A549 treated with AZD9567 at 1 μM for 4 hours (cell line): ENCODE data around the gene LRRC42. TPM values are rescaled to one million over a fixed set of nuclear protein-coding genes. Genes with fewer than 3 reads are reported as not detected.

Experiments
- total RNA-seq: library from RNA; stranded (reverse); fragments of 200-300 nt; extraction: Qiagen RNA extraction; gene quantifications from 5 replicates; pipeline ENCODE4 v1.2.3, GENCODE V29; 2022; ENCODE audit not compliant: insufficient read depth

Gene LRRC42, protein sequence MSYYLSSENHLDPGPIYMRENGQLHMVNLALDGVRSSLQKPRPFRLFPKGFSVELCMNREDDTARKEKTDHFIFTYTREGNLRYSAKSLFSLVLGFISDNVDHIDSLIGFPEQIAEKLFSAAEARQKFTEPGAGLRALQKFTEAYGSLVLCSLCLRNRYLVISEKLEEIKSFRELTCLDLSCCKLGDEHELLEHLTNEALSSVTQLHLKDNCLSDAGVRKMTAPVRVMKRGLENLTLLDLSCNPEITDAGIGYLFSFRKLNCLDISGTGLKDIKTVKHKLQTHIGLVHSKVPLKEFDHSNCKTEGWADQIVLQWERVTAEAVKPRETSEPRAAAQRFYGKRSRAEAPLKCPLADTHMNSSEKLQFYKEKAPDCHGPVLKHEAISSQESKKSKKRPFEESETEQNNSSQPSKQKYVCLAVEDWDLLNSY
- 24.9 to 32.1 TPM (median 28.6 TPM) in 5 replicates for total RNA-seq

GRCh38 chr1:53946252-53947171, at the start of gene LRRC42:
Gene LRRC42 (plus strand): TSS chr1:53946350. CDS start chr1:53952000, 5,650 bp downstream.

GRCh38 chr1:53945433-53946251, 508 bp upstream of the LRRC42 start, which contains the start of gene IFT25:
Gene IFT25 (minus strand): TSS chr1:53945699. CDS start chr1:53940082, 5,617 bp downstream.

Other genes with a start within 250 kb of the LRRC42 start
- gene GLIS1, start 207.2 kb upstream of the LRRC42 start, total RNA-seq: 0.02 to 0.05 TPM (median 0.04 TPM) in 3 of 5 replicates, not detected in the others
- 20.5 to 38.0 TPM (median 23.6 TPM) in 5 replicates for gene NDC1, start 108.1 kb upstream of the LRRC42 start, total RNA-seq
- 12.5 to 16.5 TPM (median 13.2 TPM) in 5 replicates for gene YIPF1, start 56.6 kb upstream of the LRRC42 start, total RNA-seq
- gene DIO1, start 52.2 kb upstream of the LRRC42 start, total RNA-seq: not detected in 5 replicates
- gene IFT25, start 651 bp upstream of the LRRC42 start, total RNA-seq: 22.9 to 31.8 TPM (median 29.9 TPM) in 5 replicates
- gene LDLRAD1, start 71.8 kb downstream of the LRRC42 start, total RNA-seq: not detected in 5 replicates
- gene TMEM59, start 106.9 kb downstream of the LRRC42 start, total RNA-seq: 113 to 142 TPM (median 119 TPM) in 5 replicates
- 1.6 to 3.0 TPM (median 2.9 TPM) in 5 replicates for gene TCEANC2, start 107.3 kb downstream of the LRRC42 start, total RNA-seq
- not detected in 5 replicates for gene CDCP2, start 206.7 kb downstream of the LRRC42 start, total RNA-seq